GM12892 (cell line): ENCODE data around the gene NECAB2.

Experiments used
- DNase-seq: peaks from one replicate; pipeline ENCODE4 v3.0.0; 2011; ENCODE audit not compliant: insufficient read length
- FAIRE-seq: peaks from 2 replicates; lab custom pipeline; 2011; peaks lifted over from hg19 to GRCh38; lab: Jason Lieb, UNC
- POLR2A ChIP-seq: IDR thresholded peaks from 2 replicates; pipeline ENCODE4 v1.6.1; 2011; ENCODE audit warnings: low read depth, low read length, control low read depth
- POLR2AphosphoS5 ChIP-seq: IDR thresholded peaks from 2 replicates; pipeline ENCODE4 v1.6.1; 2011; ENCODE audit warnings: low read depth, low read length, control low read depth
- TAF1 ChIP-seq: IDR thresholded peaks from 2 replicates; pipeline ENCODE4 v1.6.1; 2011; ENCODE audit warnings: low read depth, mild to moderate bottlenecking, control low read depth, low read length, borderline replicate concordance

Gene NECAB2

DNA sequence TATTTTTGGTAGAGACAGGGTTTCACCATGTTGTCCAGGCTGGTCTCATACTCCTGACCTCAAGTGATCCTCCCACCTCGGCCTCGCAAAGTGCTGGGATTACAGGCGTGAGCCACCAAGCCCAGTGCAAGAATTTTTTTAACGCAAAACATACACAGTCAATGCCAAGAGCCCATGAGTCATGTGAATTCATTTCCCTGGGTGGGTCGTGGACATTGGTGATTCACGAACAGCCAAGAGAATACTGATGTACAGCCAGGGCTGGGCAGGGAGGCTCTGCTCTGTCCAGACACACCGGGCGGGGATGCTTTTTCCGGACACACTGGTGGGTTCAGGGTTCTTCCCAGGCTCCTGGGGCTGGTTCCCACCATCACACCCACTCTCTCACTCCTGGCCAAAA lies 56.8 kb downstream of the NECAB2 start:
- TF ChIP-seq TAF1 (no peak), POLR2AphosphoS5 (no peak), POLR2A (no peak)
- FAIRE-seq (no peak), DNase-seq (no peak)

DNA sequence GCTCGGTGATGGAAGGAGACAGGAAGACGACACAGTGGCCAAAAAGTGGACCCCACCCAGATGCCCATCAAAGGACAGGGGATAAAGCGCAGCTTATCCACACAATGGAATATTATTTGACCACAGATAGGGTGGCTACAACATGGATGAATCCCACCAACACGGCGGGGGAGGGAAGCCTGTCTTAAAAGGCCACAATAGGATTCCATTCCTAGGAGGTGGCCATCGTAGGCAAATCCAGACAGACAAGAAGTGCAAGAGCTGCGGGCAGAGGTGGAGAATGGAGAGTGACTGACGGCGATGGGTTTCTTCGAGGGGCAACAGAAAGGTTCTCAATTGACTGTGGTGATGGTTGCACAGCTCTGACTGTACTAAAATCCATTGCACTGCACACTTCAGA lies 58.6 kb downstream of the NECAB2 start:
- no peak for FAIRE-seq
- TF ChIP-seq POLR2AphosphoS5 (no peak), TAF1 (no peak), POLR2A (no peak)
- DNase-seq: no peak

DNA sequence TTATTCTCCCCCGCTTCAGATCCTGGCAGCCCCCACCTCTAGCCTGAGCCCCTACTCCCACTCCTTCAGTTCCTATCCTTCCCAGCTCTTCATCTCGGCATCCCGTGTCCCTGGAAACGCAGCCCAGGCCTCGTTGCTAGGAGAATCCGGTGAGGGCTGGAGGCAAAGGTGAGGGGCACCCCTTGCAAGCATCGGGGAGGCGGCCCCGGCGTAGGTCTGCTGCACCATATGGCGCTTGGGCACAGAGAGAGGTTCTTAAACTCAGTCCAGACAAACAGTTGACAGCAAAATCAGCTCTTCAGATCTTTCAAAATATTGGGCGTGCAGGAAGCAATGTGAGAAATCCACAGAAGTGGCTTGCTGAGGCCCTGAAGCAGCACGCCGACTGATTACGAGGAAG lies 59.6 kb downstream of the NECAB2 start:
- FAIRE-seq: no peak
- TF ChIP-seq POLR2A (no peak), TAF1 (no peak), POLR2AphosphoS5 (no peak)
- no peak for DNase-seq

DNA sequence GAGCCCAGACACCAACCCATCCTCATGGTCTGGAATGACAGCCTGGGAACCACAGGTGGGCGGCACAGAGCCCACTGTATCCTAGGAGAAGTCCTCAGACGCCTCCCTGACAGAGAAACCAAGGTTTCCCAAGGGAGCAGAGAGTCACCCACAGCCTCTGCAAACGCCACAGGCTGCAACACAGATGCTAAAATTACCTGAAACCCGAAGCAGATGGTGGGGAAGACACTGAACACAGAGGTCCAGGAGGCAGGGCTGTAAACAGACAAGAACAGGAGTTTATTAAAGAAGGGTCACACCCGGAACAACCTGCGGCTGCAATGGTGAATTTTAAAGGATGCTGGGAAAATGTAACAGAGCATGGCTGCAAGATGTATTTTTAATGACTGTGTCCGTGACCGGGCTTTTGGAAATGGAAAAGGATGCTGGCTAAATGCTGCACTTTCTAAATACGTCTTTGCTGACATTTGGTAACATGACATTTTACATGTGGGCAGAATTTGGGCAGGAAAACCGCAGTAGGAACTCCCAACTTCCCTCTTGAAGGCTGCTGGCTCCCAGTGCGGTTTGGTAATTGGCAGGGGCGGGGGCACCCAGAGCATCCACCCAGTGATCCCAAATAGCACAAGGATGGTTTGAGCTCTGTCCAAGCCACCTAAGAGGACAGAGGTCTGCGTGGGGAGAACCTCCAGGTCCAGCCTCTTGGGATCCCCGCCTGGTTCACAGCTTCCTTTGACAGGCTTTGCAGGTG lies 61.4 kb downstream of the NECAB2 start:
- FAIRE-seq: no peak
- DNase-seq: no peak
- TF ChIP-seq TAF1 (no peak), POLR2A (no peak), POLR2AphosphoS5 (no peak)

DNA sequence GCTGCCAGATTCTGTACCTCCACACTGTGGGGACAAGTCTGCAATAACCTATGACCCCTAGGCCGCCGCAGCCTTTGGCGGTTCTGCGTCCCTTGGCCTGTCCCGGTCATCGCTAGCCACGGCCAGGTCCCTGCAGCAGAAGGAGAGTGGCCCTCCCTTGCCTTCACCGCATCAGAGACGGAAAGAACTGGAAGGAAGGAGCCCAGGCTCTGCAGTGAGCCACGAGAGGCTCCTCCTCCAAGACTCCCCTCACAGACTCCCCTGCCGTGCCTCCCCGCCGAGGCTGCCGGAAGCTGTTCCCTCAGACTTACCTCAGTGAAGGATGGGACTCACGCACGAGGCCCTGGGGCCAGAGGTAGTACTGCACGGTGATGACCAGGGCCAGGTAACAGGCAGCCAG lies 63.5 kb downstream of the NECAB2 start:
- no peak for TF ChIP-seq POLR2AphosphoS5
- TF ChIP-seq TAF1: no peak
- no peak for FAIRE-seq
- DNase-seq: no peak

DNA sequence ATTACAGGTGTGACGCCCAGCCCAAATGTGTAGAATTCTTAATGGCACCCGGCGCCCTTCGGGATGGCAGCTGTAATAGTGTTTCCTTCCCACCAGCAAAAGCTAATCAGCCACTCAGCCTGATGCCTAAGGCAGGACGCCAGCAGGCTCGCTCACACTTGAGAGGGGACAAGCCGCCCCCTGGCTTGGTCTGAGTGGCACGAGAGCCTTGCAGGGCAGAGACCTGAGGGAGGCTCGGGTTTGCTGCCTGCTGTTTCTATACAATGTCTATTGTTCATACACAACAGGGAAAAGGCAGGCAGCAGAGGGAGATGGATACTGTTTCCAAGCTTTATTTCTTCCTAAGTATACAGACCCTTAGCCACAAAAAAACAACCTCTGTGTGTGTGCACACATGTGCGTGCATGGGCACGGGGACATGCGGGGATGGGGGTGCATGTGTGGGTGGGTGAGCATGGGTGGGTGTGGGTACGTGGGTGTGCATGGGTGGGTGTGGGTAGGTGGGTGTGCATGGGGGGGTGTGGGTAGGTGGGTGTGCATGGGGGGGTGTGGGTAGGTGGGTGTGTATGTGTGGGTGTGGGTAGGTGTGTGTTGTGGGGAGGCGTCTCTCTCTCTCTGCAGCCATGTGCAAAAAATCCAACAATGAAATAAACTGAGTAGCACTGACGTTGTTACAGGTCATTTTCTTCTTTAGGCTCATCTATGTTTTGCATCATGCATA lies 64.6 kb downstream of the NECAB2 start:
- DNase-seq (no peak), FAIRE-seq (no peak)
- no peak for TF ChIP-seq POLR2AphosphoS5
- no peak for TF ChIP-seq TAF1
- no peak for TF ChIP-seq POLR2A

DNA sequence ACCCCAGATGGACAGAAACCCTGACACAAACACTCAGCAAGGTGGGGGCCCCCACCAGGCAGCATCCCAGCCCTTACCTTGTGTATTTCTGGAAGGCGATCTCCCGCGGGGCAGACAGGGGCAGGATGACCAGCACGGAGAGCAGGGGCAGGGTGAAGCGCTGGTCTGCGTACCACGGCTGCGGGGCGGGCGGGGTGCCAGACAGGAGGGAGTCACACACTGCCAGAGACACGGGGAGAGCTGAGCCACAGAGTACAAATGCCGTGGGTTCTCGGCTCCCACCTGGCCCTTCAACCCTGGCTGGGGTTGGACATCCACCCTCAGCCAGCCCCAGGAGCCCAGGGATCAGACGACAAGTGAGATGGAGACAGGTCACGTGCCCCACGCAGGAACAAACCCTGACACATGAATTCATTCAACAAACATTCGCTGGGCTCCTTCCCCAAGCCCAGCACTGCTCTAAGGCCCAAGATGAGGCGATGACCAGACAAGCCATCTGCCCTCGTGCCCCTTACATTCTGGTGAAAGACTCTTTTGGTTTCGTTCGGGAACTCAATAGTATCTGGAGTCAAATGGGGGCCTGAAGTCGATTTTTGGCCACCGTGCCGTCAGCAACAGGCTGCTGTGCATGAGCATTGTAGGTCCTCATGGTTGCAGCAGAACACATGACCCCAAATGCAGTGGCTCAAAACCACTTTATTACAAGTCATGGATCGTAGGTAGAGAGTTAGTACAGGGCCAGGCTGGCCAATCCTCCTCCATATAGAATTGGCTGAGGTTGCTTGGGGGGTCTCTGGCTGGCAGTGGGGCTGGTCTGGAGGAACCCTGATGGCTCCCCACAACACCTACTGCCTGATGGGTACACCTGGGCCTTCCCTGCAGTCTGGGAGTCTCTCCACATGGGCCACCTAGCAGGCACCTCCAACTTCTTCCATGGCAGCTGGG lies 65.5 kb downstream of the NECAB2 start:
- TF ChIP-seq POLR2A: no peak
- TF ChIP-seq POLR2AphosphoS5: no peak
- no peak for TF ChIP-seq TAF1
- FAIRE-seq: no peak

DNA sequence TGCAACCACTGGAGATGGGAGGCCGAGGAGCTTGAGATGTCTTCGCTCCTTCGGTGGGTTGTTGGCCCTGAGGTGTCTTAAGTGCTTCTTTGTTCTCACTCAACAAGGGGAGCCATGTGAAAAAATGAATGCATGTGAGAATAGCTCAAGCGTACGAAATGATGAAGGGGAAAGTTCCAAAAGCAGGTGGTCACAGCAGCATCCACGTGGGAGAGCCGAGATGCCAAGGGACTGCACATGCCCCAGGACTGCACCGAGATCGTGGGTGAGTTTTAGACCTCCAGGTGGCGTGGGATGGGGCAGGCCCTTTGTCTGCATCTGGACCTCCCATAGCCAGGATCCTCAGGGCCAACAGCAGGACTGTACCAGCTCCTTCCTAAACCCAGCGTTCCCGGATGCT lies 66.5 kb downstream of the NECAB2 start:
- FAIRE-seq: no peak
- DNase-seq: no peak
- TF ChIP-seq TAF1 (no peak), POLR2A (no peak), POLR2AphosphoS5 (no peak)

More for the DNA sequence above, 65.5 kb downstream of the NECAB2 start:
- no peak for DNase-seq

DNA sequence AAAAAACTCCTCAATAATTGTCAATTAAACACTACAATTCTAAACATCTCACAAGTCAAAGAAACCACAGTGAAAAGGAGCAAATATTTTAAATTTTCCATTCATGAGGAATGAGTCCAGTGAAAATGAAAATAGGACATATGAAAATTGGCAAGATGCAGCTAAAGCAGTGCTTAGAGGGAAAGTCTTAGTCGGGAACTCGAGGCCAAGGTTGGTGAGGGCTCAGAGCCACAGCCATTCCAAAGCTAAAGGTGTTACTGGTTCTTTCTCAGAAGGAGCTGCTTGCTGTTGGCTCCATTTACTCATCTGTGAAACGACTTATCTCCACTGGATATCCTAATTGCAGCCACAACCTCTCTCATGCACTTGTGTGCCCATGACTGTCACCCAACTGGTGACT lies 68.1 kb downstream of the NECAB2 start:
- DNase-seq: no peak
- no peak for FAIRE-seq
- no peak for TF ChIP-seq POLR2AphosphoS5
- no peak for TF ChIP-seq TAF1
- no peak for TF ChIP-seq POLR2A

DNA sequence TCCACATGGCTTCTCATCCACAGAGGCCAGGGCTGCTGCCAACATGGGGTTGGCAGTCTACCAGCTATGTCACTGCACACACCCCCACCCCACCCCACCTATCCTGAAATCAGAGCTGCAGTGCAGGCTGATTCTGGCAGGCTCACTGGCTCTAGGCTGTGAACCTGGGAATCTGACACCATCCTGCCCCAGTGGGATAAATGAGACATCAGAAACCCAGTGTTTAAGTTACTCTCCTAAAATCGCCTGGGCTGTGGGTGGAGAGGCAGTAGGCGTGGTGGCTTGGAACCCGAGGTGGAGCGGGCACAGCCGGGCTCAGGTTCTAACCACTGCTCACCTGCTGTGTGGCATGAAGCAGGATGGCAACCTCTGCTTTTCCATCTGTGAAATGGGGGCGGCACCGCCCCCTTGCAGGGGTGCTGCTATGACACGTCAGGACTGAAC lies 69.0 kb downstream of the NECAB2 start:
- no peak for FAIRE-seq
- no peak for TF ChIP-seq TAF1
- no peak for TF ChIP-seq POLR2AphosphoS5
- no peak for TF ChIP-seq POLR2A
- no peak for DNase-seq

DNA sequence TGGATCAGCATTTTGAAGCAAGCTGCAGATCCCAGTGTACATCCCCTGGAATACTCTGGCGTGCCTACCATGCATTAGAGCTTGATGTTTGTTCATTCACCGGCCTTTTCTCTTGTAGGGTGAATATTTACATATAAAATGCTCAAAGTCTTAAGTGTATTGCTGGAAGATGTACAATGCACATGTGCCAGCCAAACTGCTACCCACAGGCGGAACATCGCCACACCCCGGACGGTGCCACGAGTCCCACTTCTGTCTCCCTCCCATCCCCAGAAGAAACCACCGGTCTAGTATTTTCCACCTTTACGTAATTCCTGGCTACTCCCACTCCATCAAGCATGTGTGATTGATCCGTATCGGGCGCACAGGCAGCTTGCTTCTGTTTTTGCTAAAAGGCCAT lies 70.4 kb downstream of the NECAB2 start:
- no peak for DNase-seq
- TF ChIP-seq POLR2AphosphoS5: no peak
- TF ChIP-seq POLR2A: no peak
- no peak for TF ChIP-seq TAF1
- no peak for FAIRE-seq
